ENCODE results near the gene ASCC1.
"Not testable (repeated sequence)": the region's sequence is repeated elsewhere in the genome, so short reads cannot be mapped to it uniquely, and the experiment has no call there.

- not testable (repeated sequence) for TF ChIP-seq POLR2AphosphoS5, CTCF, POLR2A (IDR thresholded peaks at IDR 0.05)
Observed at GRCh38 chr10:72249176-72249862, 33.2 kb upstream of the ASCC1 start.
